HCT116 (cell line): ENCODE data around the gene ACSF2. TPM values are rescaled to one million over a fixed set of nuclear protein-coding genes. Genes with fewer than 3 reads are reported as not detected.
"Not testable (repeated sequence)": the region's sequence is repeated elsewhere in the genome, so short reads cannot be mapped to it uniquely, and the experiment has no call there.

Experiments used
- ATAC-seq: fragments of 200-7000 bp; cut with Tn5 transposase; 2 replicates; pipeline ENCODE4 v1.9.1; 2020; ENCODE audit warnings: mild to moderate bottlenecking, moderate library complexity
- BruUV-seq: library from RNA; stranded (reverse); fragments of 400-500 nt; replicated peaks from 2 replicates; lab custom pipeline; 2021; lab: Mats Ljungman, UMichigan
- CTCF ChIA-PET: fragments of 300-600 bp; sonication (Branson Sonifier 250); formaldehyde crosslinking; loops from one replicate; lab custom pipeline; 2021; ENCODE audit warnings: antibody characterized with exemption; lab: Charles Lee
- POLR2A ChIA-PET: fragments of 300-600, 350-600 bp; sonication (Branson Sonifier 250); formaldehyde crosslinking; loops from one replicate; lab custom pipeline; 2021; ENCODE audit warnings: antibody characterized with exemption; lab: Charles Lee
- RAD21 ChIA-PET, 2 experiments: fragments of 300-600 bp; sonication (Branson Sonifier 250); formaldehyde crosslinking; loops; one replicate each; lab custom pipeline; 2023; ENCODE audit warnings: low total read pairs in 2 of 2; ENCODE audit not compliant: uncharacterized antibody in 2 of 2, unreplicated experiment in 2 of 2, low non-redundant PET in 1 of 2; lab: Charles Lee
- DNase-seq: peaks from one replicate; pipeline ENCODE4 v3.0.0-alpha.2; 2010; ENCODE audit warnings: low read depth, low spot score
- H2AFZ ChIP-seq: fragments of 200-600 bp; shearing (Covaris generic), sonication (generic); 2 replicates; pipeline ENCODE4 v1.6.1; 2017; ENCODE audit warnings: low read depth, mixed run types, mixed read lengths, antibody characterized with exemption, low read length; ENCODE audit not compliant: poor library complexity, severe bottlenecking
- H3K27ac ChIP-seq: 2 replicates; pipeline ENCODE4 v1.5.1; 2012; ENCODE audit warnings: low read depth, low read length
- H3K27me3 ChIP-seq: fragments of 200-600 bp; sonication (generic); 2 replicates; pipeline ENCODE4 v1.6.1; 2016; ENCODE audit warnings: mixed run types, low read length, mixed read lengths; ENCODE audit not compliant: insufficient read depth
- H3K36me3 ChIP-seq, 2 experiments: fragments of 200-500 bp in 1 of 2; fragments of 200-600 bp in 1 of 2; sonication (Bioruptor generic) in 1 of 2; sonication (generic) in 1 of 2; 2 replicates each; pipeline versions ENCODE4 v1.5.1 to v1.6.1; 2014 to 2016; ENCODE audit warnings: low read length in 2 of 2, inconsistent platforms in 1 of 2, mixed read lengths in 1 of 2, mixed run types in 1 of 2; ENCODE audit not compliant: insufficient read depth in 2 of 2, control insufficient read depth in 1 of 2
- H3K4me1 ChIP-seq, 2 experiments: fragments of 200-600 bp in 1 of 2; sonication (generic) in 1 of 2; 2 replicates each; pipeline versions ENCODE4 v1.5.1 to v1.6.1; 2012 to 2017; ENCODE audit warnings: low read length in 2 of 2, inconsistent platforms in 1 of 2, mild to moderate bottlenecking in 1 of 2, mixed read lengths in 1 of 2, mixed run types in 1 of 2, moderate library complexity in 1 of 2; ENCODE audit not compliant: insufficient read depth in 2 of 2, control insufficient read depth in 1 of 2
- H3K4me2 ChIP-seq: fragments of 200-600 bp; sonication (generic); 2 replicates; pipeline ENCODE4 v1.6.1; 2017; ENCODE audit warnings: mixed run types, low read length, mixed read lengths
- H3K4me3 ChIP-seq, 2 experiments: fragments of 200-600 bp in 1 of 2; sonication (generic) in 1 of 2; replicated peaks in 1 of 2; 2 replicates each; pipeline ENCODE4 v1.5.1; 2011 to 2016; ENCODE audit warnings: low read length in 2 of 2, control low read depth in 1 of 2, low read depth in 1 of 2, mild to moderate bottlenecking in 1 of 2, mixed read lengths in 1 of 2, mixed run types in 1 of 2
- H3K79me2 ChIP-seq: fragments of 200-600 bp; sonication (generic); 2 replicates; pipeline ENCODE4 v1.6.1; 2017; ENCODE audit warnings: mild to moderate bottlenecking, mixed run types, low read length, moderate library complexity, mixed read lengths; ENCODE audit not compliant: insufficient read depth
- H3K9ac ChIP-seq: fragments of 200-600 bp; sonication (generic); 2 replicates; pipeline ENCODE4 v1.6.1; 2016; ENCODE audit warnings: low read length, mixed read lengths
- H3K9me2 ChIP-seq: fragments of 200-600 bp; sonication (generic), shearing (Covaris generic); 2 replicates; pipeline ENCODE4 v1.6.1; 2017; ENCODE audit warnings: mixed run types, mild to moderate bottlenecking, moderate library complexity; ENCODE audit not compliant: insufficient read depth
- H3K9me3 ChIP-seq, 2 experiments: fragments of 200-500 bp in 1 of 2; fragments of 200-600 bp in 1 of 2; sonication (Bioruptor generic) in 1 of 2; sonication (generic) in 1 of 2; 2 replicates each; pipeline ENCODE4 v1.6.1; 2014 to 2017; ENCODE audit warnings: low read length in 2 of 2, mixed read lengths in 2 of 2, inconsistent platforms in 1 of 2, low read depth in 1 of 2, mild to moderate bottlenecking in 1 of 2, mixed run types in 1 of 2, moderate library complexity in 1 of 2; ENCODE audit not compliant: control insufficient read depth in 1 of 2, insufficient read depth in 1 of 2
- H4K20me1 ChIP-seq: fragments of 200-600 bp; sonication (generic), shearing (Covaris generic); 2 replicates; pipeline ENCODE4 v1.6.1; 2017; ENCODE audit warnings: mixed run types, mild to moderate bottlenecking, moderate library complexity; ENCODE audit not compliant: insufficient read depth
- EGR1 ChIP-seq: IDR thresholded peaks from 2 replicates; pipeline ENCODE4 v1.6.1; 2012; ENCODE audit warnings: low read depth
- EZH2phosphoT487 ChIP-seq: fragments of 200-600 bp; IDR thresholded peaks from 2 replicates; pipeline ENCODE4 v1.6.1; 2018; ENCODE audit warnings: antibody characterized with exemption, borderline replicate concordance
- JUND ChIP-seq: IDR thresholded peaks from 2 replicates; pipeline ENCODE4 v1.6.1; 2012
- MAX ChIP-seq: IDR thresholded peaks from 2 replicates; pipeline ENCODE4 v1.6.1; 2012
- POLR2AphosphoS5 ChIP-seq: IDR thresholded peaks from 2 replicates; pipeline ENCODE4 v1.6.1; 2011; ENCODE audit warnings: mild to moderate bottlenecking, low read depth, low read length, moderate library complexity
- TCF7L2 ChIP-seq: IDR thresholded peaks from 2 replicates; pipeline ENCODE4 v1.7.0; 2011; ENCODE audit warnings: borderline replicate concordance, inconsistent platforms; ENCODE audit not compliant: insufficient read depth, insufficient read length; ENCODE audit errors: extremely low read depth
- ZBTB33 ChIP-seq: IDR thresholded peaks from 2 replicates; pipeline ENCODE4 v1.6.1; 2011; ENCODE audit warnings: mild to moderate bottlenecking, low read length, moderate library complexity; ENCODE audit not compliant: insufficient replicate concordance; ENCODE audit errors: extremely low read depth
- intact Hi-C: fragments of 100-400 bp; cut with micrococcal nuclease; formaldehyde crosslinking; loops from 2 replicates; pipeline ENCODE4 v1.10.0; 2022
- total RNA-seq: library from RNA; stranded (reverse); gene quantifications from one replicate; pipeline ENCODE4 v1.2.1, GENCODE V29; 2021; ENCODE audit not compliant: unreplicated experiment

Gene ACSF2
- total RNA-seq, 1 experiment from 2014 or later: 52.4 TPM

GRCh38 chr17:50397919-50398285, 28.1 kb upstream of the ACSF2 start:
- Histone ChIP-seq H2AFZ (peak overlapping the region; percentile 68), H3K9me2 (no peaks in the 10 kb centered on the region)
- POLR2A ChIA-PET: interaction anchor here (0.9 to 2.5 kb wide), 11 partner anchors 9 to 241 kb away, joined by 3 to 14 read pairs (median 4); partner anchors contain the start of genes ACSF2, EME1 and MRPL27
- no peak for TF ChIP-seq POLR2AphosphoS5
- TF ChIP-seq ZBTB33: no peak
- no peak for TF ChIP-seq JUND
- no peak for TF ChIP-seq EZH2phosphoT487
- TF ChIP-seq MAX: no peak
- TF ChIP-seq TCF7L2: no peak
- no peak for TF ChIP-seq EGR1
- TF ChIP-seq, all 23 proteins: peak for 0
- H3K4me1 ChIP-seq: peaks cover 7 to 27% of the 10 kb centered on the region in 2 experiments
- ChIA-PET RAD21 (no interaction called here), CTCF (interaction anchor here (0.5 to 2.6 kb wide), 25 partner anchors 9 to 753 kb away, joined by 3 to 20 read pairs (median 4); partner anchors contain the start of genes ACSF2, RSAD1 and XYLT2)
- H3K27ac ChIP-seq: no peak overlapping the region; the same call in 1 of the 2 replicates
- H3K79me2 ChIP-seq: peaks cover 44% of the 10 kb centered on the region
- H3K36me3 ChIP-seq: peaks cover 22 to 26% of the 10 kb centered on the region in 2 experiments
- peak overlapping the region; percentile 84 for H3K4me2 ChIP-seq
- H3K4me3 ChIP-seq: peak overlapping the region; percentile 95
- DNase-seq (no peak), ATAC-seq (peak; percentile 5; the same call in 1 of the 2 replicates)
- H4K20me1 ChIP-seq: peaks cover 7% of the 10 kb centered on the region; the same call in 1 of the 2 replicates
- H3K9ac ChIP-seq: peak overlapping the region; percentile 98
- no peaks in the 10 kb centered on the region for H3K27me3 ChIP-seq
- no peaks in the 10 kb centered on the region for H3K9me3 ChIP-seq
- intact Hi-C loops: loop anchor here (1.0 kb wide), 1 partner anchor 80 kb away; the partner anchor contains the start of gene RSAD1
- BruUV-seq: no TSS peak

- H3K4me2 ChIP-seq, intact Hi-C loops, H3K27me3 ChIP-seq, H3K9ac ChIP-seq, H3K9me2 ChIP-seq, RAD21 ChIA-PET, DNase-seq, H4K20me1 ChIP-seq, BruUV-seq, H3K9me3 ChIP-seq, H3K4me3 ChIP-seq, ATAC-seq, H3K27ac ChIP-seq: not testable (repeated sequence)
- H2AFZ ChIP-seq: peak overlapping the region; percentile 68
- peaks cover 15 to 18% of the 10 kb centered on the region in 2 experiments for H3K36me3 ChIP-seq
- H3K4me1 ChIP-seq: peaks cover 7 to 27% of the 10 kb centered on the region in 2 experiments
- ChIA-PET CTCF (interaction anchor here (2.1 to 2.6 kb wide), 3 partner anchors 29 to 80 kb away, joined by 7 to 20 read pairs (median 15); partner anchors contain the start of genes ACSF2, RSAD1 and XYLT2), POLR2A (interaction anchor here (1.4 to 2.5 kb wide), 3 partner anchors 26 to 161 kb away, joined by 4 to 14 read pairs (median 12); partner anchors contain the start of genes ACSF2, EME1 and MRPL27)
- H3K79me2 ChIP-seq: peaks cover 37% of the 10 kb centered on the region
Observed at GRCh38 chr17:50398672-50399071, 27.3 kb upstream of the ACSF2 start.

- POLR2A ChIA-PET: interaction anchor here (1.4 kb wide), 1 partner anchor 27 kb away, joined by 3 read pairs; no protein-coding TSS in a partner anchor
- CTCF ChIA-PET: not testable (repeated sequence)
Observed at GRCh38 chr17:50399591-50399990, 26.4 kb upstream of the ACSF2 start.

More at GRCh38 chr17:50399591-50399990, 26.4 kb upstream of the ACSF2 start:
- H3K27me3 ChIP-seq, H3K9ac ChIP-seq, H4K20me1 ChIP-seq, H3K27ac ChIP-seq, H3K9me2 ChIP-seq, H3K4me3 ChIP-seq, H2AFZ ChIP-seq, H3K9me3 ChIP-seq, BruUV-seq, H3K4me2 ChIP-seq, DNase-seq, ATAC-seq, intact Hi-C loops, RAD21 ChIA-PET, H3K36me3 ChIP-seq: not testable (repeated sequence)
- Histone ChIP-seq H3K4me1 (peaks cover 7 to 27% of the 10 kb centered on the region in 2 experiments), H3K79me2 (peaks cover 27% of the 10 kb centered on the region)
